ENCODE results near the gene ADIG. TPM values are rescaled to one million over a fixed set of nuclear protein-coding genes. Genes with fewer than 3 reads are reported as not detected.

Gene ADIG
- total RNA-seq, 4 donors from 2014 or later: not detected

DNA sequence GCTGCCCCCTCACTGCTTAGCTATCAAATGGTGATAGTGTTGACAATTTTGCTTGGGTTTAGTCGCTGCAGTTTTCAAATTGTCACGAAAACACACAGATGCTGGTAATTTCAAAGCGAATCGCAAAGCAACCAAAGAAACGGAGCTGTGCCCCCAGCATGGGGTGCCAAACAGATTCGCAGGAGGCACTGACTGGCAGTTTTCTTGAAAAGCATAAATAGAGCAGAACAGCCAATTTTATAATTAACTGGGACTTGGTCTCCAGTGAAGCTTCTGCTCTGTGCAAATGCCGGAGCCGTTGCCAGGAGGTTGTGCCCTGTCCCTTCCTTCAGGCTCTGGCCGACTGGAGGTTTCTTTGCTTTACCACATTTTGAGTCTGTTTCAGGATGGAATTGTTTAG is 39.4 kb downstream of the ADIG start:
- no peak overlapping the region for H3K4me3 ChIP-seq
- 52 to 56% methylated on average over 9 of the region's 9 CpGs for WGBS, 2 donors
- no peaks in the 10 kb centered on the region for H3K36me3 ChIP-seq
- no peak for DNase-seq (ENCODE audit: low spot score in 2 of 2)
- H3K27ac ChIP-seq: no peak overlapping the region
- H3K27me3 ChIP-seq: peaks cover 0 to 6% of the 10 kb centered on the region in 2 donors
- no peak for TF ChIP-seq EP300 (IDR thresholded peaks at IDR 0.05)
- TF ChIP-seq, protein P1, sequence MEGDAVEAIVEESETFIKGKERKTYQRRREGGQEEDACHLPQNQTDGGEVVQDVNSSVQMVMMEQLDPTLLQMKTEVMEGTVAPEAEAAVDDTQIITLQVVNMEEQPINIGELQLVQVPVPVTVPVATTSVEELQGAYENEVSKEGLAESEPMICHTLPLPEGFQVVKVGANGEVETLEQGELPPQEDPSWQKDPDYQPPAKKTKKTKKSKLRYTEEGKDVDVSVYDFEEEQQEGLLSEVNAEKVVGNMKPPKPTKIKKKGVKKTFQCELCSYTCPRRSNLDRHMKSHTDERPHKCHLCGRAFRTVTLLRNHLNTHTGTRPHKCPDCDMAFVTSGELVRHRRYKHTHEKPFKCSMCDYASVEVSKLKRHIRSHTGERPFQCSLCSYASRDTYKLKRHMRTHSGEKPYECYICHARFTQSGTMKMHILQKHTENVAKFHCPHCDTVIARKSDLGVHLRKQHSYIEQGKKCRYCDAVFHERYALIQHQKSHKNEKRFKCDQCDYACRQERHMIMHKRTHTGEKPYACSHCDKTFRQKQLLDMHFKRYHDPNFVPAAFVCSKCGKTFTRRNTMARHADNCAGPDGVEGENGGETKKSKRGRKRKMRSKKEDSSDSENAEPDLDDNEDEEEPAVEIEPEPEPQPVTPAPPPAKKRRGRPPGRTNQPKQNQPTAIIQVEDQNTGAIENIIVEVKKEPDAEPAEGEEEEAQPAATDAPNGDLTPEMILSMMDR (IDR thresholded peaks at IDR 0.05): no peak
- TF ChIP-seq POLR2A (IDR thresholded peaks at IDR 0.05): no peak
- peaks cover 0 to 17% (median 0%) of the 10 kb centered on the region in 4 donors for H3K9me3 ChIP-seq
- no peaks in the 10 kb centered on the region for H3K4me1 ChIP-seq

- Histone ChIP-seq H3K27me3 (no peaks in the 10 kb centered on the region), H3K4me1 (no peaks in the 10 kb centered on the region), H3K4me3 (no peak overlapping the region), H3K27ac (no peak overlapping the region), H3K36me3 (no peaks in the 10 kb centered on the region), H3K9me3 (peaks cover 0 to 17% (median 0%) of the 10 kb centered on the region in 4 donors)
- TF ChIP-seq, protein P1 (IDR thresholded peaks at IDR 0.05): no peak
- TF ChIP-seq EP300 (IDR thresholded peaks at IDR 0.05) (no peak), POLR2A (IDR thresholded peaks at IDR 0.05) (no peak)
- DNase-seq (ENCODE audit: low spot score in 2 of 2): no peak
- WGBS, 2 donors: 61 to 66% methylated on average over 4 of the region's 4 CpGs
Measured at GRCh38 chr20:38623061-38623460, 42.1 kb downstream of the ADIG start.

DNA sequence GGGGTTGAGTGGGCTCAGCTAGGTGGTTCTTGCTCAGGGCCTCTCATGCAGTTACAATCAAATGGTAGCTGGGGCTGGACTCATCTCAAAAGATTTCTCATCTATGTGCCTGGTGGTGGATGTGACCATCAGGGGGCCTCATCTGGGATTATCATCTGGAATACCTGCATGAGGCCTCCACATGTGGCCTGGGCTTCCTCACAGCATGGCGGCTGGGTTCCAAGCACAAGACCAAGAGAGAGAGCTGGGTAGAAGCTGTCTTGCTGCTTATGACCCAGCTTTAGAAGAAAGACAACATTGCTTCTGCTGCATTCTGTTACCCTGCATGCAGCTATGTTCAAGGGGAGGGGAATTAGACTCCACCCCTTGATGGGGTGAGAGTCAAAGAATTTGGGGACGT is 43.1 kb downstream of the ADIG start:
- 80 to 82% methylated on average over 2 of the region's 2 CpGs for WGBS, 2 donors

DNA sequence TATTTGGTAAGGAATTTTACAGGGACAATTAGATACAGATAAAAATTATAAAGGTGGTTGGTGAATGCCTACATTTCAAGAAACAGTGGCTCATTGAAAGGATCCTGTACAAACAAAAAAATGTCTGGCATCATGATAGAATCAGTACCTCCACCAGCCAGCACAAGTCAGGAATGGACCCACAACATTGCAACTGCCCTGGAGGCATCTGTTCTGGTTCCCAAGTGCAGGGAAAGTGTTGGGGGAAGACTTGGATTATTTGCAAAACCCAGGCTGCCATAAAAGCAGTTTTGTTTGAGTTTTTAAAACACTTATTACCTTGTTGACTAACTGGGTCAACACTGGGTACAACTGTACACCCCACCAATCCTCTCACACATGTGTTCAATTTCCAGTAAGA is 44.9 kb downstream of the ADIG start:
- Histone ChIP-seq H3K9me3 (peaks cover 0 to 17% (median 0%) of the 10 kb centered on the region in 4 donors), H3K27ac (no peak overlapping the region), H3K36me3 (no peaks in the 10 kb centered on the region), H3K4me1 (no peaks in the 10 kb centered on the region), H3K27me3 (no peaks in the 10 kb centered on the region), H3K4me3 (no peak overlapping the region)
- DNase-seq (ENCODE audit: low spot score in 2 of 2): no peak
- TF ChIP-seq POLR2A (IDR thresholded peaks at IDR 0.05) (no peak), EP300 (IDR thresholded peaks at IDR 0.05) (no peak)
- TF ChIP-seq, protein P1 (IDR thresholded peaks at IDR 0.05): no peak

More for the DNA sequence above, 43.1 kb downstream of the ADIG start:
- TF ChIP-seq, protein P1 (IDR thresholded peaks at IDR 0.05): no peak
- TF ChIP-seq EP300 (IDR thresholded peaks at IDR 0.05): no peak
- peaks cover 0 to 17% (median 0%) of the 10 kb centered on the region in 4 donors for H3K9me3 ChIP-seq
- no peak overlapping the region for H3K4me3 ChIP-seq
- no peaks in the 10 kb centered on the region for H3K36me3 ChIP-seq
- no peaks in the 10 kb centered on the region for H3K27me3 ChIP-seq
- DNase-seq (ENCODE audit: low spot score in 2 of 2): no peak
- no peak overlapping the region for H3K27ac ChIP-seq
- no peaks in the 10 kb centered on the region for H3K4me1 ChIP-seq

DNA sequence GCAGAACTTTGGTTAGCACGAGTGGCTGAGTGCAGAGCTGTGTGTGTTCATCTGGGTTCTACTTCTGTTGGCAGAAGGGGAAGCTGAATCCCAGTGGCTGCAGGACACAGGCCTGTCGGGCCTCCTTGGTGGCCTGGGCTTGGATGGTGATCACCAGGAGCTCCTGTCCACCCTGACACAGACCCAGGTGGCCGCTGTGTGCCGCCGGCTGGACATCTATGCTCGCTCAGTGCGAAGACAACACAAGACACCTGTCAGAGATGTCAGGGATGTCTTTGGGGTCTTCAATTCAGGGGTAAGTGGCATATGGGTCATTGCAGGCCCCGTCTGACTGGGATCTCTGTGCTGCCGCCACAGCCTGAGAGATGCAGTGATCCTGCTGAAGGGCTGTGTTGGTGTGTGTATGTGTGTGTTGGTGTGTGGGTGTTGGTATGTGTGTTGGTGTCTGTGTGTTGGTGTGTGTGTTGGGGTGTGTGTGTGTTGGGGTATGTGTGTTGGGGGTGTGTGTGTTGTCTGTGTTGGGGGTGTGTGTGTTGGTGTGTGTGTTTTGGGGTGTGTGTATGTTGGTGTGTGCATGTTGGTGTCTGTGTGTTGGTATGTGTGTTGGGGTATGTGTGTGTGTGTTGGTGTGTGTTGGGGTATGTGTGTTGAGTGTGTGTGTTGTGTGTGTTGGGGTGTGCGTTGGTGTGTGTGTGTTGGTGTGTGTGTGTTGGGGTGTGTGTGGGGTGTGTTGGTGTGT is 46.1 kb downstream of the ADIG start:
- DNase-seq (ENCODE audit: low spot score in 2 of 2): no peak
- TF ChIP-seq EP300 (IDR thresholded peaks at IDR 0.05): no peak
- no peak for TF ChIP-seq POLR2A (IDR thresholded peaks at IDR 0.05)
- TF ChIP-seq, protein P1 (IDR thresholded peaks at IDR 0.05): no peak
- 78 to 87% methylated on average over 10 of the region's 10 CpGs for WGBS, 2 donors
- peaks cover 0 to 17% (median 0%) of the 10 kb centered on the region in 4 donors for H3K9me3 ChIP-seq
- H3K4me3 ChIP-seq: no peak overlapping the region
- no peaks in the 10 kb centered on the region for H3K27me3 ChIP-seq
- H3K4me1 ChIP-seq: no peaks in the 10 kb centered on the region
- no peaks in the 10 kb centered on the region for H3K36me3 ChIP-seq
- no peak overlapping the region for H3K27ac ChIP-seq
